ENCODE measurements around the gene NCOA3. TPM values are rescaled to one million over a fixed set of nuclear protein-coding genes. Genes with fewer than 3 reads are reported as not detected.

The NCOA3 gene
- total and polyA plus RNA-seq, 12 donors = 2.6 to 35.6 (median 22.2) TPM

GRCh38 chr20:47623206-47623605 is 121.5 kb downstream of the NCOA3 start:
- no peak for DNase-seq
- TF ChIP-seq POLR2A (IDR thresholded peaks at IDR 0.05) = no peak
- TF ChIP-seq, protein P1, sequence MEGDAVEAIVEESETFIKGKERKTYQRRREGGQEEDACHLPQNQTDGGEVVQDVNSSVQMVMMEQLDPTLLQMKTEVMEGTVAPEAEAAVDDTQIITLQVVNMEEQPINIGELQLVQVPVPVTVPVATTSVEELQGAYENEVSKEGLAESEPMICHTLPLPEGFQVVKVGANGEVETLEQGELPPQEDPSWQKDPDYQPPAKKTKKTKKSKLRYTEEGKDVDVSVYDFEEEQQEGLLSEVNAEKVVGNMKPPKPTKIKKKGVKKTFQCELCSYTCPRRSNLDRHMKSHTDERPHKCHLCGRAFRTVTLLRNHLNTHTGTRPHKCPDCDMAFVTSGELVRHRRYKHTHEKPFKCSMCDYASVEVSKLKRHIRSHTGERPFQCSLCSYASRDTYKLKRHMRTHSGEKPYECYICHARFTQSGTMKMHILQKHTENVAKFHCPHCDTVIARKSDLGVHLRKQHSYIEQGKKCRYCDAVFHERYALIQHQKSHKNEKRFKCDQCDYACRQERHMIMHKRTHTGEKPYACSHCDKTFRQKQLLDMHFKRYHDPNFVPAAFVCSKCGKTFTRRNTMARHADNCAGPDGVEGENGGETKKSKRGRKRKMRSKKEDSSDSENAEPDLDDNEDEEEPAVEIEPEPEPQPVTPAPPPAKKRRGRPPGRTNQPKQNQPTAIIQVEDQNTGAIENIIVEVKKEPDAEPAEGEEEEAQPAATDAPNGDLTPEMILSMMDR (IDR thresholded peaks at IDR 0.05) = no peak
- Histone ChIP-seq H3K4me1 (replicated peaks in 1 of 2) (no peaks in the 10 kb centered on the region), H3K27ac (no peak overlapping the region), H3K36me3 (replicated peaks in 1 of 2) (peaks cover 0 to 9% of the 10 kb centered on the region in 2 donors), H3K27me3 (no peaks in the 10 kb centered on the region), H3K4me3 (no peak overlapping the region), H3K9me3 (replicated peaks in 1 of 3) (no peaks in the 10 kb centered on the region)
- whole genome bisulfite sequencing, 4 donors = 75 to 83% (median 81%) methylated on average over 2 of the region's 2 CpGs
- intact Hi-C loops (cut with DNase I) = loop anchor here (10.0 kb wide), 3 partner anchors 218 to 428 kb away; no protein-coding TSS in a partner anchor

- no peak for TF ChIP-seq POLR2A (IDR thresholded peaks at IDR 0.05)
- TF ChIP-seq, protein P1 (IDR thresholded peaks at IDR 0.05) = no peak
- H3K4me1 ChIP-seq (replicated peaks in 1 of 2) = no peaks in the 10 kb centered on the region
- WGBS, 4 donors = 79 to 99% (median 93%) methylated on average over 4 of the region's 4 CpGs
- H3K4me3 ChIP-seq = no peak overlapping the region
- intact Hi-C loops (cut with DNase I) = loop anchor here (10.0 kb wide), 3 partner anchors 223 to 433 kb away; no protein-coding TSS in a partner anchor
- no peaks in the 10 kb centered on the region for H3K9me3 ChIP-seq (replicated peaks in 1 of 3)
- DNase-seq = no peak
- no peaks in the 10 kb centered on the region for H3K27me3 ChIP-seq
- H3K36me3 ChIP-seq (replicated peaks in 1 of 2) = peaks cover 0 to 15% of the 10 kb centered on the region in 2 donors
- H3K27ac ChIP-seq = no peak overlapping the region
These were observed 125.9 kb downstream of the NCOA3 start for GRCh38 chr20:47627540-47627939.

DNA sequence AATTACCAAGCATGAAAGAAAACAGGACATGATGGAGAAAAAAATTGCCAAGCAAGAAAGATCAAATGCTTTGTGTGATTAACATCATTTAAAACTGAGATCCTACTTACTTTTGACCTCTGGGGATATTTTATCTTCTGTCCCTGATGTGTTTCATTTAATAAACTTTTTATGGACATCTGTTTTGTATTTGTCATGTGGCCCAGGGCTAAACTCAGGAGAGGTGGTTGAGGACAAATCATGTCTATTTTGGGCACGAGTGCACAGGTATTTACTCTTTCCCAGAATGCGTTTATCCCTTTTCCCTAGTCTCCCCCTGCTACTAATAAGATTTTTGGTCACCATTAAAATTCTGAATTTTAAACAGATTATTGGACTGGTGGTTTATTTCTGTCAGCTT is 128.2 kb downstream of the NCOA3 start:
- intact Hi-C loops (cut with DNase I) = loop anchor here (10.0 kb wide), 3 partner anchors 225 to 435 kb away; no protein-coding TSS in a partner anchor
- no peak for DNase-seq
- TF ChIP-seq, protein P1 (IDR thresholded peaks at IDR 0.05) = no peak
- no peak for TF ChIP-seq POLR2A (IDR thresholded peaks at IDR 0.05)
- Histone ChIP-seq H3K27me3 (no peaks in the 10 kb centered on the region), H3K36me3 (replicated peaks in 1 of 2) (peaks cover 0 to 20% of the 10 kb centered on the region in 2 donors), H3K9me3 (replicated peaks in 1 of 3) (no peaks in the 10 kb centered on the region), H3K4me1 (replicated peaks in 1 of 2) (no peaks in the 10 kb centered on the region), H3K27ac (no peak overlapping the region), H3K4me3 (no peak overlapping the region)
- 84 to 98% (median 88%) methylated on average over 2 of the region's 2 CpGs for WGBS, 4 donors

GRCh38 chr20:47631078-47631477 is 129.4 kb downstream of the NCOA3 start:
- Histone ChIP-seq H3K27ac (no peak overlapping the region), H3K36me3 (replicated peaks in 1 of 2) (peaks cover 0 to 29% of the 10 kb centered on the region in 2 donors), H3K9me3 (replicated peaks in 1 of 3) (no peaks in the 10 kb centered on the region), H3K27me3 (no peaks in the 10 kb centered on the region), H3K4me1 (replicated peaks in 1 of 2) (no peaks in the 10 kb centered on the region), H3K4me3 (no peak overlapping the region)
- TF ChIP-seq, protein P1 (IDR thresholded peaks at IDR 0.05) = no peak
- TF ChIP-seq POLR2A (IDR thresholded peaks at IDR 0.05) = no peak
- no peak for DNase-seq
- intact Hi-C loops (cut with DNase I) = no loop called here

Data from adrenal gland (tissue), 12 donors.